Measurements from ENCODE around the gene PTPN6. TPM values are rescaled to one million over a fixed set of nuclear protein-coding genes. Genes with fewer than 3 reads are reported as not detected.

Gene PTPN6
- total RNA-seq, 2 donors from 2014 or later, result 30.6 to 43.2 TPM

DNA sequence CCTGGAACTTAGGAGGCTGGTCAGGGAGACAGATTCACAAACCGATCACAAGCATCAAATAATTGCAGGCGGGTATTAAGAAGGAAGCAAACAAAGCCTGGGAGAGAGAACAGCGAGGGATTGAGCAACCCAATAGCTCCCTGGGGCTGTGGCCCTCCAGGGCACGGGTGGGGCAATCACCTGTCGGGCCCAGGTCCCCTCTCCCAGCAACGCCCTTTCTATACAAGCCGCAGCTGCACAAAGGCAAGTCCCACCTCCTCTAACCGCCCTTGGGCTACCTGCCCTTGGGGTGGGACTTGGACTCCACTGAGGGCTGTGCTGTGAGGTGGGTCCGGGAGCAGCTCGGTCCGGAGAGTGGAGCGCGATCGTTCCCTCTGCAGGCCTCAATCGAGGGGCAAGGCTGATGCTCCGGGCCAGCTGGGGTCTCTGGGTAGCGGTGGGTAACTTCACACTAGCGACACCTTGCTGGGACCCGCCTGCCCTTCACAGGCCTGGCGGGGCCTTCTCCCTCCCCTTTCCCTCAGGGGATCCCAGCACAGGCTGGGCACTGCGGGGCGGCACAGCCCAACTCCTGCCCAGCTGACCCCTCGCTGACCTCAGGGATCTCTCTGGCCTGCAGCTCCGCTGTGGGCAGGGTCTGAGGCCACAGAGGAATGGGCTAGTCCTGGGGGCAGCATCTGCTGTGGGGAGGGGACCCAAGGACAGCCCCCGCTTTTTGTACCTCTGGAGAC, 11.3 kb downstream of the PTPN6 start:
- peak overlapping the region; percentile 53 to 85 for H3K4me3 ChIP-seq
- DNase-seq (ENCODE audit: low spot score), result peak; percentile 51
- 31% methylated on average over 19 of the region's 25 CpGs for WGBS
- H3K4me1 ChIP-seq (replicated peaks), result peaks cover 20% of the 10 kb centered on the region
- intact Hi-C loops (cut with DNase I), result loop anchor here (10.0 kb wide), 1 partner anchor 88 kb away; the partner anchor contains the start of gene SPSB2
- H3K27ac ChIP-seq, result peak overlapping the region; percentile 97 to 98
- no peaks in the 10 kb centered on the region for H3K27me3 ChIP-seq (replicated peaks; ENCODE audit: insufficient read depth)
- TF ChIP-seq, protein P1, sequence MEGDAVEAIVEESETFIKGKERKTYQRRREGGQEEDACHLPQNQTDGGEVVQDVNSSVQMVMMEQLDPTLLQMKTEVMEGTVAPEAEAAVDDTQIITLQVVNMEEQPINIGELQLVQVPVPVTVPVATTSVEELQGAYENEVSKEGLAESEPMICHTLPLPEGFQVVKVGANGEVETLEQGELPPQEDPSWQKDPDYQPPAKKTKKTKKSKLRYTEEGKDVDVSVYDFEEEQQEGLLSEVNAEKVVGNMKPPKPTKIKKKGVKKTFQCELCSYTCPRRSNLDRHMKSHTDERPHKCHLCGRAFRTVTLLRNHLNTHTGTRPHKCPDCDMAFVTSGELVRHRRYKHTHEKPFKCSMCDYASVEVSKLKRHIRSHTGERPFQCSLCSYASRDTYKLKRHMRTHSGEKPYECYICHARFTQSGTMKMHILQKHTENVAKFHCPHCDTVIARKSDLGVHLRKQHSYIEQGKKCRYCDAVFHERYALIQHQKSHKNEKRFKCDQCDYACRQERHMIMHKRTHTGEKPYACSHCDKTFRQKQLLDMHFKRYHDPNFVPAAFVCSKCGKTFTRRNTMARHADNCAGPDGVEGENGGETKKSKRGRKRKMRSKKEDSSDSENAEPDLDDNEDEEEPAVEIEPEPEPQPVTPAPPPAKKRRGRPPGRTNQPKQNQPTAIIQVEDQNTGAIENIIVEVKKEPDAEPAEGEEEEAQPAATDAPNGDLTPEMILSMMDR (IDR thresholded peaks at IDR 0.05), result no peak
- TF ChIP-seq POLR2AphosphoS5 (IDR thresholded peaks at IDR 0.05) (no peak), POLR2A (IDR thresholded peaks at IDR 0.05) (peak; percentile 74)
- no peaks in the 10 kb centered on the region for H3K9me3 ChIP-seq
- H3K36me3 ChIP-seq, result peaks cover 0 to 18% of the 10 kb centered on the region in 2 donors

DNA sequence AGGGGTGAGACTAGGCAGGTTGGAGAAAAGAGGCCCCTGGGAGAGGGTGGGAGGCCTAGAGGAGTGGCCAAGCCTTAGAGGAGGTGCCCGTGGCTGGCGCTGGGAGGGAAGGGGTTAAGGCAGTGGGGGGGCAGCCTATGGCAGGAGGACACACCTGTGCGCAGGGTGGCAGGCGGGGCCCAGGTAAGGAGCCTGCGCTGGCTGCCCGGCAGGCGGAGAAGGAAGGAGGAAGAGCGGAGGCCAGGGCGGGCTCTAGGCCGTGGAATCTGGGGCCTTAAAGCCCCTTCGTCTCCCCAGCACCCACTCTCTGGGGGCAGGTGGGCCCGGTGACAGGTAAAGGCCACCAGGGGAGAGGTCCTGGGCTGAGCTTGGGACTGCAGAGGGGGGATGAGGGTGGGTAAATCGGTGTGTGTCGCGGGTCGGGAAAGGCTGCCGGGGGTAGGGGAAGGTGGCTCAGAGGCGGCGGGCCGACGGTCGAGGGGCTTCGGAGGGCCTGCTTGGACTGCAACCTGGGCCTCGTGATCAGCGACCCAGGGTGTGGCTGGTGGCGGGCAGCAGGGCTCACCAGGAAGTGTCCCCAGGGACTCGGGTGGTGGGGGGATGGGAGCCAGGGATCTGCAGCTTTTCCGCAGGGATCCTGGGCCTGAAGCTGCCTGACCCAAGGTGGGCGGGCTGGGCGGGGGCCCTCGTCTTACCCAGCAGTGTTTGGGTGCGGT, 12.0 kb downstream of the PTPN6 start:
- TF ChIP-seq, protein P1 (IDR thresholded peaks at IDR 0.05), result peak in 3 of 4 experiments; percentile 21 to 77 (median 56)
- TF ChIP-seq POLR2A (IDR thresholded peaks at IDR 0.05) (peak; percentile 97), POLR2AphosphoS5 (IDR thresholded peaks at IDR 0.05) (peak; percentile 89)
- peak overlapping the region; percentile 53 to 85 for H3K4me3 ChIP-seq
- no peaks in the 10 kb centered on the region for H3K27me3 ChIP-seq (replicated peaks; ENCODE audit: insufficient read depth)
- peak; percentile 92 for DNase-seq (ENCODE audit: low spot score)
- 19% methylated on average over 26 of the region's 32 CpGs for WGBS
- peaks cover 23% of the 10 kb centered on the region for H3K4me1 ChIP-seq (replicated peaks)
- peaks cover 0 to 18% of the 10 kb centered on the region in 2 donors for H3K36me3 ChIP-seq
- H3K9me3 ChIP-seq, result no peaks in the 10 kb centered on the region
- peak overlapping the region; percentile 97 to 98 for H3K27ac ChIP-seq
- intact Hi-C loops (cut with DNase I), result loop anchor here (10.0 kb wide), 1 partner anchor 88 kb away; the partner anchor contains the start of gene SPSB2

DNA sequence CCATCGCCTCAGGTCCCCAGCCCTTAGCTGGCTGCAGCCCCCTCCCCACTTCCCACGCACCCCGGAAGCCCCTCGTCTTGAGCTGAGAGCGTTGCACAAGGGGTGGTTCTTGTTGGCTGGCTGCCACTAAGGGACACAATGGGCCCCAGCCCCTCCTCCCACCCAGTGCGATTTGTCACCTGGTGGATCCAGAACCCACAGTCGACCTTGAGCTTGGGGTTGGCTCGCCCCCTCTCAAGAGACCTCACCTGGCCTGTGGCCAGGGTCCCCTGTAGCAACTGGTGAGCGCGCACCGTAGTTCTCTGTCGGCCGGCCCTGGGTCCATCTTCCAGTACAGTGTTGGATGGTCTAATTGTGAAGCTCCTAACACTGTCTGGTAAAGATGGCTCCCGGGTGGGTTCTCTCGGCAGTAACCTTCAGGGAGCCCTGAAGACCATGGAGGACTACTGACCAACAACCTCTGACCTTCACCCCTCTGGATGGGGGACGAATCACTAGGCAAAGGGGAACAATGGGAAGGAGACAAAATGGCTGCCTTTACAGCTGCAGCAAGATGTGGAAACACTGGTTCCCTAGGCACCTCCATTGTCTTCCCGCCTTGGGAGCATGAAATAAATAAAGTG, 12.7 kb downstream of the PTPN6 start:
- Histone ChIP-seq H3K9me3 (no peaks in the 10 kb centered on the region), H3K4me1 (replicated peaks) (peaks cover 23% of the 10 kb centered on the region), H3K36me3 (peaks cover 0 to 18% of the 10 kb centered on the region in 2 donors), H3K27ac (peak overlapping the region; percentile 97 to 98), H3K4me3 (peak overlapping the region; percentile 53 to 85), H3K27me3 (replicated peaks; ENCODE audit: insufficient read depth) (no peaks in the 10 kb centered on the region)
- 34% methylated on average over 17 of the region's 17 CpGs for WGBS
- DNase-seq (ENCODE audit: low spot score), result no peak
- intact Hi-C loops (cut with DNase I), result loop anchor here (10.0 kb wide), 1 partner anchor 89 kb away; the partner anchor contains the start of gene SPSB2
- TF ChIP-seq POLR2A (IDR thresholded peaks at IDR 0.05), result no peak
- TF ChIP-seq POLR2AphosphoS5 (IDR thresholded peaks at IDR 0.05), result no peak
- TF ChIP-seq, protein P1 (IDR thresholded peaks at IDR 0.05), result no peak

DNA sequence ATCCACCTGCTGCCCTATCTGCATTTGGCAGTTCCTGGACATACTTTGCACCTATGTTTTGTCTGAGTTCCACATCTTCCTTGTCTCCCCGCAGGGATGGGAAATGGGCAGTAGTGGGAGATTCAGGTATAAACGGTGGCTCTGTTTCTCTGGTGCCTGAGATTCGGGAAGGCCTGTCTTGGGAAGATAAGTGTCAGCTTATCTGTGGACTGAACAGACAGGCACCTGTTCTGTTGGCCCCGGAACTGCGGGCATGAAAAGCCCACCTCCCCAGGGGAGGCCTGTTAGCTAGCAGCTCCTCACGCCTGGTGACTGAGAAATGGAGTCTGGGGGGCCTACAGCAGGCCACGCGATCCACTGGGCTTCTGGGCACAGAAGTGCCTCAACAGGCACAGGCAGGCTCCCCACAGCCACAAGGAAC, 13.5 kb downstream of the PTPN6 start:
- Histone ChIP-seq H3K27ac (peak overlapping the region; percentile 97 to 98), H3K4me1 (replicated peaks) (peaks cover 29% of the 10 kb centered on the region), H3K27me3 (replicated peaks; ENCODE audit: insufficient read depth) (no peaks in the 10 kb centered on the region), H3K36me3 (peaks cover 0 to 18% of the 10 kb centered on the region in 2 donors), H3K9me3 (no peaks in the 10 kb centered on the region), H3K4me3 (peak overlapping the region; percentile 53 to 85)
- WGBS, result 41% methylated on average over 8 of the region's 8 CpGs
- intact Hi-C loops (cut with DNase I), result loop anchor here (10.0 kb wide), 1 partner anchor 90 kb away; the partner anchor contains the start of gene SPSB2
- TF ChIP-seq POLR2AphosphoS5 (IDR thresholded peaks at IDR 0.05) (no peak), POLR2A (IDR thresholded peaks at IDR 0.05) (no peak)
- TF ChIP-seq, protein P1 (IDR thresholded peaks at IDR 0.05), result no peak
- DNase-seq (ENCODE audit: low spot score), result no peak
